Astrocyte (in vitro differentiated cells and primary cell): ENCODE results near the gene OR11H6.

Experiments used
- EZH2 ChIP-seq: IDR thresholded peaks from 2 replicates; pipeline ENCODE4 v1.6.1; 2012; ENCODE audit warnings: mild to moderate bottlenecking, low read length, inconsistent platforms; ENCODE audit not compliant: insufficient read depth
- TF ChIP-seq, protein P1 (sequence below): IDR thresholded peaks from 2 replicates; pipeline ENCODE4 v1.5.1; 2011; ENCODE audit warnings: low read depth, mild to moderate bottlenecking, inconsistent platforms, low read length, moderate library complexity; ENCODE audit not compliant: insufficient read depth

DNA sequence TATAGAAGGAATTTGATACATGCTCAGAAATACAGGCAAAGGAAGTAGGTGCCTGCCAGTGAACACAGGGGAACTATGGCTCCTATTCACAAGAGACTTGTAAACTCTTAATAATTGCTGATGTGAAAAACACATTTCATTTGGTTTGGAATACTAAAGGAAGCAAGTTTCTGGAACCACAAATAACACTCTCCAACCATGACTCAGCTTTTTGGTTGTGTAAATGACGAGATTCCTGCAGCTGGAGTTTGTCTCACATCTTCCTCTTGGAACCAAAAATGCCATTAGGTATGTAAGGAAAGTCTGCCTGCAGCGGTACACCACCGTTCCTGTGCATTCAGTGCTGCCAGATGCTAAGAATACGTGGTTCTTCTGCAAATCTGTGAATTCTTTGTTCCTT, 4.5 kb upstream of the OR11H6 start:
- no peak for TF ChIP-seq EZH2
- TF ChIP-seq, protein P1, sequence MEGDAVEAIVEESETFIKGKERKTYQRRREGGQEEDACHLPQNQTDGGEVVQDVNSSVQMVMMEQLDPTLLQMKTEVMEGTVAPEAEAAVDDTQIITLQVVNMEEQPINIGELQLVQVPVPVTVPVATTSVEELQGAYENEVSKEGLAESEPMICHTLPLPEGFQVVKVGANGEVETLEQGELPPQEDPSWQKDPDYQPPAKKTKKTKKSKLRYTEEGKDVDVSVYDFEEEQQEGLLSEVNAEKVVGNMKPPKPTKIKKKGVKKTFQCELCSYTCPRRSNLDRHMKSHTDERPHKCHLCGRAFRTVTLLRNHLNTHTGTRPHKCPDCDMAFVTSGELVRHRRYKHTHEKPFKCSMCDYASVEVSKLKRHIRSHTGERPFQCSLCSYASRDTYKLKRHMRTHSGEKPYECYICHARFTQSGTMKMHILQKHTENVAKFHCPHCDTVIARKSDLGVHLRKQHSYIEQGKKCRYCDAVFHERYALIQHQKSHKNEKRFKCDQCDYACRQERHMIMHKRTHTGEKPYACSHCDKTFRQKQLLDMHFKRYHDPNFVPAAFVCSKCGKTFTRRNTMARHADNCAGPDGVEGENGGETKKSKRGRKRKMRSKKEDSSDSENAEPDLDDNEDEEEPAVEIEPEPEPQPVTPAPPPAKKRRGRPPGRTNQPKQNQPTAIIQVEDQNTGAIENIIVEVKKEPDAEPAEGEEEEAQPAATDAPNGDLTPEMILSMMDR, result no peak
